ENCODE data around the gene LDLRAD3.

- TF ChIP-seq CTCF (IDR thresholded peaks at IDR 0.05) (no peak), POLR2A (IDR thresholded peaks at IDR 0.05) (no peak)
Measured at GRCh38 chr11:36278531-36279282, 334.8 kb downstream of the LDLRAD3 start.
